Measurements from ENCODE around the gene ANO6.

ANO6 gene

DNA sequence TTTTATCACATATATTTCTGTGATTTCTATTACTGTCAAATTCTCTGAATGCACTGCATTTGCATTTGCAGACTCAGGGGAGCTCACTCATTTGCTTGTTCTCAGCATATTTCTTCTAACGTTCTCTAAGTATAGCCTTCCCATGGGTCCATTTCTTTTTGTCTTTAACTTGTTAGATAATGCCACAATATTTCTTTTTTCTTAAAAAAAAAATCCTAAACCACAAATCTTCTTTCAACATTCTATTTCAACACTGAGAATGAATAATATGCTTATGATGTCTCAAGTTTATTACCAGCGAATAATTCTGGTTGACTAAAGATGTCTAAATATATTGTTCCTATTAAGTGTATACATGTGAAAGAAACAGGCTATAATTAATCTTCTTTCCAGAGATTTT, 200.2 kb downstream of the ANO6 start:
- no peak for DNase-seq

DNA sequence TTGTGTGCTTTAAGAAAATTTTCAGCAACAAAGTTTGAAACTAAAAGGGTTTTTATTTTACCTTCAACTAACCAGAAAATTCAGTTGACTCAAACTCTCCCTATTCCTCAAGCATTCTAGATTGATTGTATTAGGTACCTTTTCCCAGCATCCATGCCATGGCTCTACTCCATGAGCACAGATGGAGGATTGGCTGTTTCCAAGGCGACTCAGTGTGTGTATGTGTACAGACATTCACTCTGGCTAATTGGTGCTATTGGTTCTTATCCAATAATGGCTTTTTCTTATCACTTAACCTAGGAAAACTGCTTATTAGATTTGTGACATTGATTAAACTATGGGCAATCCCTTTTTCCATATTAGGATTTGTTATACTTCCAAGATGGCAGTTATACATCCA, 202.6 kb downstream of the ANO6 start:
- no peak for DNase-seq

DNA sequence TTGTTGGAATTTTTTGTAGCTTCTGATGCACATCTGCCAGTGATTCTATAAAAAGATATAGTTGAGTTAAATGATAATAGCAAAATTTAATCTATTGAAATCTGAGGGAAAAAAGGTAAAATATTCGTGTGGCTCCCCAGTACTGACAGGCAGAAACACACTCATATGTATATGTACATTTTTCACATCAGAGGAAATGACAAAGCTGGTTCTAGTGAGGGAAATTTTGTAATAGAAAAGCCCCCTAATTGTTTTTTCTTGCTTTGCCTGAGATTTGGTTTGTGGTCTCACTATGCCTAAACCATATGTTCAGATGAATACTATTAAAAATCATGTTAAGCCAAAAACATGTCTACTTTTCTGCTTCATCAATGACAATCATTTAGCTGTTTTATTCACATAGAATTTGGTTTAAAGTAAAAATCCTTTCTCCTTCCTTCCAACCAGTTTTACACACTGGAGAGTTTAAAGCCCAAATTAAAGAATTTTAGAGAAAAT, 203.5 kb downstream of the ANO6 start:
- no peak for DNase-seq

DNA sequence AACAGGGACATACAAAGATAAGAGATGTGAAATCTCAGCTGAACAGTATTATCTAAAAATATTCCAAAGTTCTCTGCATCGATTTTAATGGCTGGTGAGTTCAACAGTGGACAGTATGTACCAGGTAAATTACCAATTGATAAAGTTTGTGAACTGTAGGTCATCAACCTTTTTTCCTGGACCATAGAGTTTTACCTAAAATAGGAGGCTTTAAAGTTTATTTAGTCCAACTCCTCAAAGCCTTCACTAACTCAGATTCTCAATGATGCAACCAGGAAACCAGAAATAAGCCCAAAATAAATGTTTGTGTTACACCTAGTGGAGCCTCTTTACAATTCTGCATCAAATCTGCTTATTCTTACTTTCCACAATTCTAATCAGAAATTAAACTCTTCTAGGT, 205.8 kb downstream of the ANO6 start:
- DNase-seq: no peak

DNA sequence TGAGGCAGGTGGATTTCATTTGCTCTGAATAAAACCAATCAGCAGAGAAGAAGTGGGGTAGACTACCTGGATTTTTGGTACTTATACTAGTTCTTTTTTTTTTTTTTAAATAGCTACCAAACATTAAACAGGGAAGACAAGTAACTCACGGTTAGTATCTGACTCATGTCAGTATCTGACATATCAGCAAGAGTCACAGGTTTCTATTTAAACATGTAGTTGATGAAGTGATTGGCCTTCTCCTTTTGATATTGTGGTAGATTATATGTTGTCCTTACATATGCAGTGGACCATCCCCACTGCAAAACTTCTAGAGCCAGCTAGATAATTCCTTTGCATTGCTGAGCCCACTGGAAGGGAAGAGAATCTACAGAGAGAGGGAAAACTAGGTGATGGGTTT, 208.0 kb downstream of the ANO6 start:
- DNase-seq: no peak

DNA sequence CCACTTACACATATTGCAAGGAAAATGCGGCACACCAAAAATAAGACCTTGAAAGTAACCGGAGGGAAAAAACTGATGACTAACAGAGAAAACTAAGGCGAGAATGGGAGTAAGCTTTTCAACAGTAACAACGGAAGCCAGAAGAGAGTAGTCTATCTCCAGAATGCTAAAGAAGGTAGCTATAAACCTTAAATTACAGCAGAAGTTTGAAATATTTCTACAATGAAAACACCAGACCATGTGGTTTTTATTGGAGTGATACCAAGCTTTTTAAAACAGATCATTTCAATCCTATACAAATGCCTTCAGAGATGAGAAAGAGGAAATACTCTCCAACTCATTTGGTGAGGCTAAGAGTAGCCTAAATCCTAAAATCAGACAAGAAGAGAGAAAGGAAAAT, 209.5 kb downstream of the ANO6 start:
- DNase-seq: no peak

DNA sequence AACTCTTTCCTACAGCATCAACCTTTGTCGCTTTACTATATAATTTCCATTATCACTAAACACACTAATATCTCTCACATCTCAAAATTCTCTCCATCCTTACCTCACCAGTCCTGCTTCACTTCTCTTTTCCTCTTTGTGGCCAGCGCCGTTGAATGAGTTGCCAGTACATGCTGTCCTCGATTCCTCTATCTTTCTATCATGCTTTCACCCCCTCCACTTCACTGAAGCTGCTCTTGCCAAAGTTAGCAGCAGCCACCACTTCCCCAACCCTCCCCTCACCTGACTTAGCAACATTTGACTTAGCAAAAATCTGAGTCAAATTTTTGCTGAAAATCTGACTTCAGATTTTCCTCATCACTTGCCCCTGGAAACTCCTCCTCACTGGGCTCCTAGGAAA, 210.4 kb downstream of the ANO6 start:
- DNase-seq: no peak

DNA sequence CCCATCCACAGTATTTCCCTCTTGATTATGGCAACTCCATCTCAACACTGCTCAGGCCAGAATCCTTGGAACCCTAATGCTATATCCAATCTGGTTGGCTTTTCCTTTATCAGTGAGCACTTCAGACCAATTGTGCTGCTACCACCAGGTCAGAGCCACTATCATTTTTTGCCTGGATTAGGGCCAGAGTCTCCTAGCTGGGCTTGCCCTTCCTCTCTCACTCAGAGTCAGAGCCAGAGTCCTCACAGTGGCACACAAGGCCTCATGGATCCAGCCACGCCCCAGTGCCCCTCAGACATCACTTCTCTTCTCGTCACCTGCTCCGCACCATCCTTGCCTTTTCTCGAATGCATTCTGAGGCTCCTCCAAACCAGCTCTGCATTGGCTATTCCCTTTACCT, 211.1 kb downstream of the ANO6 start:
- no peak for DNase-seq

DNA sequence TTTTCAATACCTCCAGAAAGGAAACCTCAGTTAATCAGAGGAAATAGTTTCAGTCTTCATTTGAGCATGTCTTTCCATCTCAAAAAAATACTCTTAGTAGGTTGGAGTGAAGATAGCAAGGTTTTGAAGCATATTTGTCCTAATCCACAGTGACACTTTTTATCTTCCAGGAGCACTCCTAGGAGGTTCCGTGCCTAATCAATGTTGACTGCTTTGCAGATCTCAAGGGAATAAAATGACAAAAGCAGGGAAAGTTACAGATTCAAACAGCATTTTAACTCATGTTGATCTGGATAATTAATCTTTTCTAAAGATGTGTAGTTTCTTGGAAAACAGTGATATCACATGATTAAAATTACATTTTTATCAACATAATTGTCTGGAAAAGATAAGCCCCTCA, 213.9 kb downstream of the ANO6 start:
- DNase-seq: no peak

DNA sequence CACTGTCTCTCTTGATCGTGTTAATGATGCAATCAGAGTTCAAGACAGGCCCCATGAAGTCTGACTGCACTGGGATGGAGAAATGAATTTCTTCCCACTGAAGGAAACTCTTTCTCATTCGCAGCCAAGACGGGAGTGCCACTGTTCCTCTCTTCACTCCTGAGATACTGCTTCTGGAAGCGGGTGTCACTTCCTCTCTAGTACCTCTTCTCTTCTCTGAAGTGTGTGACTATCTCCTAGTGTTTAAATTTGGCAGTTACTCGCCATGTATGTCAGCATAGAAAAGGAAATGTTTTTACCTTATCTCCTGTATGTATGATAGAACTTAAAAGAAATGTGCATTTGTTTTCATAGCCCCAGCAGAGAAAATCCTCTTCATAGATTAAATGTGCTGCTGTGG, 215.2 kb downstream of the ANO6 start:
- DNase-seq: no peak

DNA sequence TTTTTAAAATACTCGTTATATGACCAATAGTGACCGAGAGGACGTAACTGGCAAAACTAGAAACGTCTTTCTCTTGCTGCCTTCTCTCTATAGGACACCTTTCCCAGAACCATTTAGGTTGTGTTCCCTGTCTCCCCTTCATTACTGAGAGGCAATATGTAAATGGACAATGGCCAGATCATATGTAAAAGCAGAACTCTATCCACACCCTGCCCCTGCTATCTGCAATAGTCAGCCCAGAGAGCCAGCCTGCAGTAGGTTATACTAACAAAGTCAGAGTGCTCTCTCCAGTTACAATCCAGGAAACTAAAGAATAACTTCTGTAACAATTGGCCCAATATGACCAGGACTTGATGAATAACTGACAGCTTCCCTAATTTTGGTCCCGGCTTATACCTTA, 216.8 kb downstream of the ANO6 start:
- no peak for DNase-seq

DNA sequence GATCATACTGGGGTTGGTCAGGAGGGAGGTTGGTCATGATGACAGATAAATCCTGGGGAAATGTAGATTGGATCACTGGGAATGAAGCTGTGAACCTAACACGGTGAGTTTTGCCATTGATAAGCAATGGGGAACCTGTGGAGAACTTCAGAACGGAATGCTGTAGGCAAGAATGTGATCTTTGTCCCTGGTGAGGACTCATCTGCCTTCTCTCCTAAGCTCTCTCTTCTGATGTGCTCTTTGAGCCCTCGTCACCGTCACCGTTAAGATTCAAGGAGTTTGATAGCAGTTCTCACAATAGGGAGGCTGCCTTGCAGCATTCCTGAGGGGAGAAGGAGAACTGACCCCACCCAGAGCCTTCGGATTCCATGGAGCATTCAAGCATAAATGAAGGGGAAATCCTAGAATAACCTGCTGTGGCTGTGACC, 217.6 kb downstream of the ANO6 start:
- no peak for DNase-seq

DNA sequence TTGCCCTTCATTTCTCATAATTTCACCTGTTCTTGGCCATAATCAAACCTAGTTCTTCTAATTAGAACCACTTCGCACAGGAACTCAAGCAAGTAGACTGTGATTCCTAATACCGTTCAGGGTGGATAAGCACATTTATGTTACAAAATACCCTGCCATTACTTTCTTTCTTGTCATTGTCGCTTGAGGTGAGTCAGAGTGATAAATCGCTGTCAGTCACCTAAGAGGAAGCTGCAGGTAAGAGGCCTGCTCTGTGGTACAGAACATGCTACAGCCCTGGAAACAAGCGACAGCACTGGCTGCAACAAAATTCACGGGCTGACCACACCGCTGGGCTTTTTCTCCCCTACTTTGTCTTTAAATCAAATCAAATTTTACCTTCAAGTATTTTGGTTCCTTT, 218.2 kb downstream of the ANO6 start:
- DNase-seq: no peak

DNA sequence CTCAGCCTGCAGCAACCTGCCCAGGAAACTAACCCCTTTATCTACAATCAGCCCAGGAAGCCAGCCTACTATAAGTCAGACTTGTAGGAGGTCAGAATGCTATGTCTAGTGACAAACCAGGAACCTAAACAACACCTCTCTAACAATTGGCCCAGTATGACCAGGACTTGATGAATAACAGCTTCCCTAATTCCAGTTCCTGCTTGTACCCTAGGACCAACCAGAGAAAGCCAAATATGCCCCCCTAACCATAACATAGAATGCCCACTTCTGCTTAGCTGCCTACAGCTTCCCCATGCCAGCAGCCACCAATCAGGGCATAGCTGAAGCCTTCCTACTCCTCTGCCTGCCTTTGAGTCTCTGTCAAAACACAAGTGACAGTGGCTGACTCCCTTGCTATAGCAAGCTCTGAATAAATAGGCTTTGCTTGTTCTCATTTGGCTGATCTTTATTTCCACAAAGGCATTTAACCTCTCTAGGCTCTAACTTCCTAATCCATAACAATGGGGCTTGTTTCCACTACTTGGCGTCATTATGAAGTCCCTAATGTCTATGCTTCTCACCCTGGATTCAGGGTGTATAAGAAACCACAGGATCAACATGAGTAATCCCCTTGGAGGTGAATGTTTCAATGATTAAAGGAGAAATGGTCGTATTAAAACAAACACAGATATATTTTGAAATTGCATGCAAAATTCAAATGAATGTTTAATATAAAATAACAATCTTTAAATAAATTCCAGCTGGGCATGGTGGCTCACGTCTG, 220.2 kb downstream of the ANO6 start:
- DNase-seq: no peak

DNA sequence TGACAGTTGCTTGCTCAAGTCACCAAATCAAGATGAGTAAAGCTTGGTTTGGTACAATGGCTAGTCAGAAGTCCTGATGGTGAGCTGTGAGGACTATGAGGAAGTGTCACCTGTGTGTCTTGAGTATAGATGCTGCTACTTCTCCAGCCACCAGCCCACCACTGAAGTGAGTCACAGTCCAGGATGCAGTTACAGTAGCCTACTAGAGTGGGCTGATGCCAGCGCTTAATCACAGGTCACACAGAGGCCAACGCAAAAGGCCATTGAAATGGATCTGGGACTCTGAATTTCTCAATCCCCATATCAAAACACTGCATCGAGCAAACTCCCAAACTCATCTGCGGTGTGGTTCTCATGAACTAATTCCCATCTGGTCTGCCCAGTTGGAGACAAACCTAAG, 223.1 kb downstream of the ANO6 start:
- no peak for DNase-seq

DNA sequence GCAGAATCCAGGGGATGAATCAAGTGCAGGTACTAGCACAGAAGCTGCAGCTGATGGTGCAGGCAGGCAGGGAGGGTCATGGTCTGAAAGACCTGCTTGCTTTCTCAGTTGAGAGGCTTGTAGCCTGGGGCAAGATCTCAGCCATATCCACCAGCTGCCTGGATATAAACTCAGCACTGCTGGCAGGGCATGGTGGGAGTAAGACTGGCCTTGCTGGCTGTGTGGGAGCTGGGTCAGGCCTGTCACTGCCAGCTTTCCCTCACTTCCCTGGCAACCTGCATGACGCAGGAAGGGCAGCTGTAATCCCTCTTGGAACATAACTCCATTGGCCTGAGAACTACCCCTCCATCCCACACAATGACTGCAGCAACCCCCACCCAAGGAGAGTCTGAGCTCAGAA, 230.1 kb downstream of the ANO6 start:
- no peak for DNase-seq

DNA sequence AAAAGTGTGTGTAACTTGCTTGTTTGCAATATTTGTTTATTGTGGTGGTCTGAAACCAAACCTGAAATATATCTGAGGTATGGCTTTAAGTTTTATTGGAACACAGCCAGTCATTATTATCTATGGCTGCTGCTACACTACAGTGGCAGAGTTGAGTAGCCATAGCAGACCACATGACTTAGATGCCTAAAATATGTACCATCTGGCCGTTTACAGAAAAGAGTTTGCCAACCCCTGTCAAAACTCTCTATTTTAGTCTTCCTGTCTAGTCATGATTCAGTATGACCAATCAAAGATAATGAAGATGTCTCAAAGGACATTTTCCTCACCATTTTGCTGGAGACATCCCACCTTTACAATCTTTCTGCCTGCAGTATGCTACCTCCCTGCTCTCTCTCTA, 242.3 kb downstream of the ANO6 start:
- DNase-seq: no peak

DNA sequence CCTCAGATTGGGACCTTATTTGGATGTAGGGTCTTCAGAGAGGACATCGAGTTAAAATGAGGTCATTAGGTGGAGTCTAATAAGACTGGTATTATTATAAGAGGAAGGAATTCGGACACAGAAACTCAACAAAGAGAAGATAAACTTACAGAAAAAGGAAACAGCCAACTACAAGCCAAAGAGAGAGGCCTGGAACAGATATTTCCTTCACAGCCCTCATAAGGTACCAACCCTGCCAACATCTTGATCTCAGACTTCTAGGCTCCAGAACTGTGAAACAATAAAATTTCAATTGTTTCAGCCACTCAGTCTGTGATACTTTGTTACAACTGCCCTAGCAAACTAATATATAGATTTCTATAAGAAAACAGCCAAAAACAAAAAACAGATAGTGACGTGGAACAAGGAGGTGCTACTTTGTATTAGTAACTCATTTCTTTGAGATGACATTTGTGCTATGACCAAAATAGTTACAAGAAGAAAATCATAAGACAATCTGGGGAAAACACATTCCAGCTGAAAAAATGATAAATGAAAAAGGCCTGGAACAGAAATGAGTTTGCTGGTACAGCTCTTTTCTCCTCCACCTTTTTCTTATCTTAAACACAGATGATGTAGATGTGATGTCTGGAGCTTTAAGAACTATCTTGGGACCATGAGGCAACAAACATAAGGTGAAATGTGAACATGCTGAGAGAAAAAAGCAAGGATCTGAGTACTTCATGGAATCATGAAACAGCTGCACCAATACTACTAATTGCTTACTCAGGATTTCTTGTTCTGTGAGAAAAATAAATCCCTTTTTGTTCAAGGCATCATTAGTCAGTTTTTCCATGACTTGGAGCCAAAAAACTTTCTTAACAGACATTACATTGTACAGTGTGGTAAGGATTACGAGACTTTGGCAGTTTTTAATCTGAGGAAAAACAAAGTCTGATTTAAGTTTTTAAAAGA, 243.2 kb downstream of the ANO6 start:
- no peak for DNase-seq

DNA sequence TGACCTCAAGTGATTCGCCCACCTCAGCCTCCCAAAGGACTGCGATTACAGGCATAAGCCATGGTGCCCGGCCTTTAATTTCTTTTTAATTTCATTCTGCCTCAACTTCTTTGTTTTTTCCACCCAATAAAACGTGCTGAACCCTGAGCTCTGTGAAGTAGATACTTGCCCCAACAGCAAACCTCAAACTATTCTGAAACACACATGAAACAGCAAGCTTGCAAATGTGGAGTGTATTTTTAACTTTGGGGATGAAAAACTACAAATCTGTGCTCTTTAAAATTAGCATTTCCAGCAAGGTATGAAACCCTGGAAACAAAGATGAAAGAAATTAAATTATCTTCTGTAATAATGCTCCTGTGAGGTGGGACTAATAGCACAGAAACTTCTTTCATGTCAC, 246.6 kb downstream of the ANO6 start:
- DNase-seq: no peak

DNA sequence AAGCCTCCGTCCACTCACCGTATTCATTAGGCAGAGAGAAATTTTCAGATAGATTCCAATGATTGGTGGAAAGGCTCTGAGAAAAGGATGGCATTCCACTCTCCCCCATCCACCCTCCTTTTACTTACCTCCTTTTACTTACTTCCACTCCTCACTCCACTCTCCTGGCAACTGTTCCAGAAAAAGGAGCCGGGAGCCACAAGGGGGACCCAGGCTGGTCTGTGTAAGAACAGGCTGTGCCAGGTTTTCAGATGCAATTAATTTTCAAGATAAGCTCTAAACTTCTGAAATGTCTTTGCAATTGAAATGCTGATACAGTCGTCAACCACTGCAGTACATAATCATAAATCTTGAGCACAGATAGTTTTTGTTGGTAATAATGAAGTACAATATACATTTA, 248.8 kb downstream of the ANO6 start:
- no peak for DNase-seq

DNA sequence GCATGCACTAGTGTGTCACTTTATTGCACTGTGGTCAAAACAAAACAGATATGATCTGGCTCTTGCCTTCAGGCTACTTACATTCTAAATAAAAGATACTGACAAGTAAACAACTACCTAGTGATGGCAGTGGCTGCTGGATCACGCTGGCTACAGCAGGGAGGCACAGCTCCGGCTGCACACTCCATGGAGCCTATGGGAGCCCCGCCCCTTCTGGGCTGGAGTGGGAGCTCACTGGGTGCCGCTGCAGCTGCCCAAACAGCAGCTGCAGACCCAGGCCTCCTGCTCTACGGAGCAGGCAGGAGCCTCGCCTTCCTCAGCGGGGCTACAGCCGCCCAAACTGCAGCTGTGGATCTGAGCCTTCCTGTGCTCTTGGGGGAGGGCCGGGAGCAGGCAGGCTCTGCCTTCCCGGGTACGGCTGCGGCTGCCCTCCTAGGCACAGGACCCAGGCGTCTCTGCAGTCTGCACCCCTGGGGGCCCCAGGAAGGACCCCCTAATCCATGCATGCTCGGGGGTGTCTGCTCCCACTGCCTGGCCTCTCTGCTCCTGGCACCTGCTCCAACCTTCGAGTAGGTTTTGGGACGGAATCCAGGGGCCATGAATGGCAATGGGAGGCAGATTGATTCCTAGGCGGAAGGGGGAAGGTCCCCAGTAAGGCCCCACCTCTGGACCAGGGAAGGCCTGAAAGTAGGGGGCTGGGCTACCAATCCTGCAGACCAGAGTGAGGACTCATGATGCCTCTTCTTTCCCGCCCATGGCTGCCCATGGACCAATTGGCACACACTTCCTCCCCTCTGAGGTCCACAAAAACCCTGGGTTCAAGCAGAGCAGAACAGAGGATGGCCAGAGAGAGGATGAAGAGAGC, 253.1 kb downstream of the ANO6 start:
- DNase-seq: no peak

DNA sequence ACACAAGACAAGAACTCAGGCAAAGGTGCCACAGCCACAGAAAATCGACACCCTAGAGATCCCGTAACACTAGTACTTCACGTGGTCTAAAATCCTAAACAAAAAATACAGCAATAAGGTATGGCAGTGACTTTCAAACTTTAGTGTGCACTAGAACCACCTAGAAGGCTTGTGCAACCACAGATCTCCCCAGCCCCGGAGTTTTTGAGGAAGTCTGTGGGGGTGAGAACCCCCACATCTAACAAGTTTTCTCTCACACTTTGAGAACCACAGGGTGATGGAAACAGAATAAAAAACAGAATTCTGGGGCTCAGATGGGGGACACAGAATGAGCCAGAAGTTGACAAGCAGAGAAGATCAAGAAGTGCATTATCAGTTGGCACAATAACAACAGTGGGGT, 254.0 kb downstream of the ANO6 start:
- no peak for DNase-seq

DNA sequence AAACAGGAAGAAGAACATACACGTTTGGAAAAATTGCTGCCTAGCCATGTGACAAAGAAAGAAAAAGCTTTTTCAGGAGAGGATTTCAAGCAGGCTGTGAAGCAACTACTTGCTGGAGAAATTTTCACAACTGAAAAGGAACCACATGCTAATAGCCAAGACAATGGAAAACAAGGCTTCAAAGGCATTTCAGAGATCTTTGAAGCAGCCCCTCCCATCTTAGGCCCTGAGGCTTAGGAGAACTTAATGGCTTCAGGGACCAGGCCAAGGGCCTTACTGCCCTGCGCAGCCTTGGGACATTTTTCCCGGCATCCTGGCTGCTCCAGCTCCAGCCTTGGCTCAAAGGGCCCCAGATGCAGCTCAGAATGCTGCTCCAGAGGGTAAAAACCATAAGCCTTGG, 257.7 kb downstream of the ANO6 start:
- no peak for DNase-seq
